HG02852 (cell line): ENCODE data around the gene TCIRG1.

Source experiments
- ATAC-seq: cut with Tn5 transposase; IDR thresholded peaks from one replicate; pipeline ENCODE4 v1.9.1; 2021; ENCODE audit warnings: mild to moderate bottlenecking, moderate library complexity; ENCODE audit not compliant: unreplicated experiment

TCIRG1 gene

DNA sequence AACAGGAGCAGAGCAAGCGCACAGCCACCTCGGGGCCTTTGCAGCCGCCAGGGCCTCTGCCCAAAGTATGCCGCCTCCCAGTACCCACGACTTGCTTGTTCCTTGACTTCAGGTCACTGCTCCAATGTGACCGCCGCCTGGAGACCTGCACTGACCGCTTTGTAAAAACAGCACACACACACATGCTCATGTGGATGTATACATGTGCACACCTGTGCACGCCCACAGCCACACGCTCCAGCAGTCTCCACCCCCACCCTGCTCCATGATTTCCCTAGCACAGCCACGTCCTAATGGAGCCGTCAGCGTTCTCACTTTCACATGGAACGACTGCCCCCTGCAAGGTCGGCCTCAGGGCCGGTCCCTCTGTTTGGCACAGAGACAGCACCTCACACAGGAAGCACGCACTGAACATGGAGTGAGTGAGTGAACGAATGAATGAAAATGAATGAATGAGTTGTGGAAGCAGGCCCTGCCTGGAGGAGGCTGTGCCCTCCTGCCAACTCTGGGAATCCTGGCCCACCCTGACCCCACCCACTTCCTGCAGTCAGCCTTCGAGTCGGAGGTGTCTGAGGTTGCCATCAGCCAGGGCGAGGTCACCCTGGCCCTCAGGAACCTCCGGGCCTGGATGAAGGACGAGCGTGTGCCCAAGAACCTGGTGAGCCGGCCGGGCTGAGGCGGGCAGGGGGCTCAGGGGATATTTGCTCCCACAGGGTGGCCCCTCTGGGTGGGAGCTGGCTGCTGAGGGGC is 20.7 kb upstream of the TCIRG1 start:
- ATAC-seq = no peak

DNA sequence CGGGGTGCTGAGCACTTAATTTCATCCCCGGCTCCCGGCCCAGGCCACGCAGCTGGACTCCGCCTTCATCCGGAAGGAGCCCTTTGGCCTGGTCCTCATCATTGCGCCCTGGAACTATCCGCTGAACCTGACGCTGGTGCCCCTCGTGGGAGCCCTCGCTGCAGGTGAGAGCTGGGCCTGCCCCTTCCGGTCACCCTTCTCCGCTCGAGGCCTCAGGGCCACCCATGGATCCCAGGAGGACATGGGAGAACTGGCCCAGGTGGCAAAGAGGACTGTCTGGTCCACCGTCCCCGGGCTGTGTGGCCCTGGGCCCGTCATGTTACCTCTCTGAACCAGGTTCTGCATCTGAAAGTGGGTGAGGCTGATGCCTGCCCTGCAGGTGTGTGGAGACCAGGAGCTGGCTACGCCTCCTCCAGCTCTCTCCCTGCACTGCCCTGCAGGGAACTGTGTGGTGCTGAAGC is 20.1 kb upstream of the TCIRG1 start:
- no peak for ATAC-seq

DNA sequence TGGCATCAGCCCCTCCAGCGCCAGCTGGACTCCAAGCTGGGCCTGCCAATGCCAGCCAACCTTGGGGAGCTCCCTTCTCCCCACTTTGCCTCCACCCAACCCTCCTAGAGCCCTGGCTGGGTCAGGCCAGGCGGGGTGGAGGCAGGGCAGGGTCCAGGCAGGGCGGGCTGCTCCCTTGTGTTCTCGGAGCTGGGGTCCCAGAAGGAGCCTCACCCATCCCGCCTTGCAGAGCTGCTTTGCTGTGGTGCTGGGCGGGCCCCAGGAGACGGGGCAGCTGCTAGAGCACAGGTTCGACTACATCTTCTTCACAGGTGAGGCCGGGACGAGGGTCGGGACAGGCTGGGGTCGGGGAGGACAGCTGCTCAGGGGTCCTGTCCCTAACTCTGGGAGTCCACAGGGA is 19.3 kb upstream of the TCIRG1 start:
- no peak for ATAC-seq

DNA sequence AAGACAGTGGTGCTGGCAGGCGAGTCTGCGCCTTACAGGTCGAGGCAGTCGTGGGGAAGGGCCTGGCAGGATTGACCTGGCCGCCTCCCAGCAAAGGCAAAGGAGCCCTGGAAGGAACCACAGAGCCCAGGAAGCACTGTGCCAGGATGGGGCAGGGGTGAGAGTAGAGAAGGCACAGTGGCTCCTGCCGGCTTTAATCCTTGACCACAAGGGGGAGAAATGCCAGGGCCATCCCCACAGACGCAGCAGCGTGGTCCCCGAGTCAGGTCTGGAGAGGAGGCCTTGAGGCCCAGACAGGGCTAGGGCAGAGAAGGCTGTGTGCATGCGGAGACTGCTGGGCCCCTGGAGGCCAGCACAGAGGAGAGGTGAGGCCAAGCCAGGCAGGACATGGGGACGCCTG is 18.2 kb upstream of the TCIRG1 start:
- no peak for ATAC-seq

DNA sequence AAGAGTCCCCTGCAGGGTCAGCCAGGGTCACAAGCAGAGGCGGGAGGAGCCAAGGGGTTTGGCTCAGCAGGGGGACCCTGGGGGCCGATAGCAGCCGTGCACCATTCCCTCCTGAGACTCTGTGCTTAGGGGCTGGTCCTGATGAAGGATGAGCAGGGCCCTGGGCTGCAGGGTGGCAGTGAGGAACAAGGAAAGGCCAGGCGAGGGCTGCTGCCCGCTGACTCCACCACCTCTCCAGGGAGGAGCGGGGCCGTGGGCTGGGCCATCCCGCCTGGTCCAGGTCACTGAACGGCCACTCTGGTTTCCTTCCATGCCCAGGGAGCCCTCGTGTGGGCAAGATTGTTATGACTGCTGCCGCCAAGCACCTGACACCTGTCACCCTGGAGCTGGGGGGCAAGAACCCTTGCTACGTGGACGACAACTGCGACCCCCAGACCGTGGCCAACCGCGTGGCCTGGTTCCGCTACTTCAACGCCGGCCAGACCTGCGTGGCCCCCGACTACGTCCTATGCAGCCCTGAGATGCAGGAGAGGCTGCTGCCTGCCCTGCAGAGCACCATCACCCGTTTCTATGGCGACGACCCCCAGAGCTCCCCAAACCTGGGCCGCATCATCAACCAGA is 17.5 kb upstream of the TCIRG1 start:
- no peak for ATAC-seq

DNA sequence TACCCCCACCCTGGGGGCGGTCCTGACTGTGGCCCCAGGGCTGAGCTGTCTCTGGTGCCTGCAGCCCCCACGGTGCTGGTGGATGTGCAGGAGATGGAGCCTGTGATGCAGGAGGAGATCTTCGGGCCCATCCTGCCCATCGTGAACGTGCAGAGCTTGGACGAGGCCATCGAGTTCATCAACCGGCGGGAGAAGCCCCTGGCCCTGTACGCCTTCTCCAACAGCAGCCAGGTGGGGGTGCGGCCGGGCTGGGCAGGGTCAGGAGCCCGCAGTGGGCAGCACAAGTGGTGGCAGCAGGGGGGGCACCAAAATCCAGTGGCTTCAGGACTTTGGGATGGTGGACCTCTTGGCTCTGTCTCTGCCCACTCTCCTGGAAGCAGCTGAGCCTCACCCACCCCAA is 16.3 kb upstream of the TCIRG1 start:
- no peak for ATAC-seq

DNA sequence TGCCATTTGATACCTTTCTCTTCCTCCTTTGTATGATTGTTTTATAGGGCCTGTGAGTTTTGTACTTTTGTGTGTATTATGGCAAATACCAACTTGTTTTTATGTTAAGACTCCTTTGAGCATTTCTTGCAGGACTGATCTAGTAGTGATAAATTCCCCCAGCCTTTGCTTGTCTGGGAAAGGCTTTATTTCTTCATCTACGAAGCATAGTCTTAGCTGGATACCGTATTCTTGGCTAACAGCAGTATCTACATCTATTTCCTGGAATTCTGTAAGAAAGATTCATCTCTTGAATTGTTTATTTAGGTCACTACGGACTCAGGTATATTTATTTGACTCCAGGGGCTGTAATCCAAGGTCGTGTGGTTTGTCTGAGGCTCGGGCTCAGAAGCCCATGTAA is 14.3 kb upstream of the TCIRG1 start:
- ATAC-seq = no peak

DNA sequence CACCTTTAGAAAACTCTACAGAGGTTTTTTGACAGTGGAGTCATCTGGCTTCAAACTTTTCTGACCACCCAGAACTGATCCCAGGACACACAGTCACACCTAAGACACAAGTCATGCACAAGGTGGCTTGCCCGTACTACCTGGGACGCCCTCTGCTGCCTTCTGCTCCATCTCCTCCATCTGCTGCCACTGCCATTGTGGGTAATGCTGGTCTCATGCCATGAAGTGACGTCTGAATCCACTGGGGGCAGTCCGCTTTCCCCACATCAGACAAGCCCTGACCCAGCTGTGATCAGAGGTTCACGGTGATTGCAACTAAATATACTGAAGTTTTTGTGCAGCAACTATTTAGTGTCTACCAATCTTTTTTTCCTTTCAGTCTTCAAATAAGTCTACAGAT is 13.8 kb upstream of the TCIRG1 start:
- no peak for ATAC-seq

DNA sequence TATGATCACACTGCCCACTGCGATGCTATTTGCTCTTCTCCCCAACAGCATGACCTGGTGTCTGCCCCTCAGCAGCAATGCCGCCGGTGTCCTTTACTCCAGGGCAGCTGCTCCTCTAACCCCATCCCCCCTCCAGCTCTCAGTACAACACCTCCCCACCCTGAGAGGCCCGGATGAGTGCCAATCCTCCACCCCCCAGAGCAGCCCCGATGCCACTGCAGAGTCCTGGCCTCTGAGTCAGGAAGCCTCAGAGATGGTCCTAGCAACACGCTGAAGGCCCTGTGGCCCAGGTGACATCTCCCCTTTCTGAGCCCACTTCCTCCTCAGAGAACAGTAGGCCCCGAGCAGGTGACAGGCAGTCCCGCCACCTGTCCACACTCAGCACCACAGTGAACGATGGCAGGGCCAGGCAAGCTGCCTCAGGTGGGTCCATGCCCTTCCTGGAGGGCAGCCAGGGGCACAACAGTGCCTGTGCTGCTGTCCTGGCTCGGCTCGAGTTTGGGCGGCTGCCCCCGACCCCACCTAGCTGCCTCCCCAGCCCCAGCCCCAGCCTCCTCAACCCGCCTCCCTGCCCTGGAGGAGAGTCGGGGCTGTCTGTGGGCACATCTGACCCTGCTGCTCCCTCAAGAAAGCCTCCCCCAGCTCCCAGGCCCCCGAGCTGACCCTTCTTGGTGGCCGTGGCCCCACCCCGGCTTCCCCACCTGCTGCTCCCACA is 12.3 kb upstream of the TCIRG1 start:
- no peak for ATAC-seq

DNA sequence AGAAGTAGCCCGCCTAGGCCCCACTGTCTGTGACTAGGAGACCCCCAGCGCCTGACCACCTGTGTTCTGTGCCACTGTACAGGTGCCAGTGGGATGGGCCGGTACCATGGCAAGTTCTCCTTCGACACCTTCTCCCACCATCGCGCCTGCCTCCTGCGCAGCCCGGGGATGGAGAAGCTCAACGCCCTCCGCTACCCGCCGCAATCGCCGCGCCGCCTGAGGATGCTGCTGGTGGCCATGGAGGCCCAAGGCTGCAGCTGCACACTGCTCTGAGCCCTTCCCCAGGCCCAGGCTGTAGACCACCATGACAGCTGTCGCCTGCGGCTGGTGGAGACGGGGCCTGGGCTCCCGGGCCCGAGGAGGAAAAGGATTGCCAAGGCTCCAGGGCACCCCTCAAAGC is 11.2 kb upstream of the TCIRG1 start:
- no peak for ATAC-seq

DNA sequence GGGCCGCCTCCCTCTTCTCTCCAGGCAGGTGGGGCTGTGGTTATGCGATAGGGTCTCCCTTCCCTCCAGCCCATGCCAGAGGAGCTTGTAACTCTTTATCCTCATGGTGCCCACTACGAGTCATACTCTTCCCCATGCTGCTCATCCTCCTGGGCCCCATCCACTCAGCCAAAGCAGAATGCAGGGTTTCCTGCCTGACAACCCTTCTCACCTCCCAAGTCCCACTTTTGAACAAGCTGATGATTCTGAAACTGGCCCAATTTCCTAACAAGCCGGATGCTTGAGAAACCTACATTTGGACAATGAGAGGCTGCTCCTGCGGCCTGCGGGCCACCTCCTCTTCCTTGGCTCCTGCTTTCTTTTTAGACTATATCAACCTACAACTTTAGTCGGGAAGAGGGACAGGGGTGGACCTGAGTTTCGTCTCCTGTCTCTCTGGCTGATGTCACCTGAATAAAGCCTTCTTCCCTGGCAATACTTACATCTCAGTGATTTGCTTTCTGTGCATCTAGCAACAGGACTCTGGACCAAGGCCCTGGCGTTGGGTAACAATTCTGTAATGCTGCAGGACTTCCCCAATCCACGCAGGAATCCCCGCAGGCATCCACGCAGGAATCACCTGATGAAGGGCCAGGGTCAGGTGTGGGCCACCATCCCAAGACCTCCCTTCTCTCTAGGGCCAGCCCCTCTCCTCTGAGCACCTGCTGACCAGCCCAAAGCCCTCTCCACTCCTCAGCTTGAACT is 9.9 kb upstream of the TCIRG1 start:
- ATAC-seq = no peak

DNA sequence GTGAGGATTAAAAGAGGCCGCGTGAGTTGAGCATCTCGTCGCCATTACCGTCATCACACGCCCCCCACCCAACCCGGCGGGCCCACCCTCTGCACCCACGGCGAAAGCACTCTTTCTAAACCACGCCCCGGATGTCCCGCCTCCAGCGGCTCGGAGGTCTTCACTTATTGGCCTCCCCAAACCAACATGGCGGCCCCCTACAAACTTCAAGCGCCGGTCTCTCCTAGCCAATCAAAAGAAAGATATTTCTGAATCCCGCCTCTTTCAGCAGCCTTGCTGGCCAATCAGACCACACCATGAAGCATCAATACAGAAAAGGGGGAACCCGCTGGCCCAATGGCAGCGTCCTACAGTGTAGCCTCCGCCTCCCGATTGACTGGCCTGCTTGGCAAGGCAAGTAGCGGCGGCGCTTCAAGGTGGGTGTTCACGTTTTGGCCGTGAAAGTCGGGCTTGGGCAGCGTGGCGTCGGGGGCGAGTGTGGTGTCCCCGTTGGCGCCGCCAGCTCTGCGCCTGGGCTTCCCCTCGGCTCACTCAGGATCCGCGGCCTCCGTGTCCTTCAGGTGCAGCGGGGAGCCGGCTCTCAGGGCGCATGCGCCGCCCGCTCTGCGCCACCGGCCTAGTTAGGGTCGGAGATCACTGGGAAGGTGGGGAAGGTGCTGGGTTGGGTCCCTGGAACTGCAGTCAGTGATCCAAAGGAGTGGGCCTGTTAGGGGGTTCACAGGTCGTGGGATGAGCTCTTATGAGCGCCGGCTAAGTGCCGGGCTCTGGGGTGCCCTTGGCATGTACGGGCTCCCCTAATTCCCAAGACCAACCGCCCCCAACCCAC is 8.3 kb upstream of the TCIRG1 start, which contains the start of gene NDUFS8:
Gene NDUFS8 (plus strand): TSS at position 364 of the 826 bp plus-strand sequence. CDS start 1,471 bp downstream, outside the sequence.
- peak; percentile 87 for ATAC-seq

DNA sequence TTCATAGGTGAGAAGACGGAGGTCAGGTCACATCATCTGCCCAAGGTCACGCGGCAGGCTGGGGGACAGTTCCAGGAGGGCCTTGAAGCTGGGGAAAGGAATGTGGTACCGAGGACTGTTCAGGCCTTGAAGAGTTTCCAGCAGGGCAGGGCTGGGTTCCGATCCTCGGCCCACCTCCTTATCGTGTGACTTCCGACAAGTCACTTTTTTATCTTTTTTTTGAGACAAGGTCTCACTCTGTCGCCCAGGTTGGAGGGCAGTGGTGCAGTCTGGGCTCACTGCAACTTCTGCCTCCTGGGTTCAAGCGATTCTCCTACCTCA is 7.7 kb upstream of the TCIRG1 start:
- ATAC-seq = no peak

DNA sequence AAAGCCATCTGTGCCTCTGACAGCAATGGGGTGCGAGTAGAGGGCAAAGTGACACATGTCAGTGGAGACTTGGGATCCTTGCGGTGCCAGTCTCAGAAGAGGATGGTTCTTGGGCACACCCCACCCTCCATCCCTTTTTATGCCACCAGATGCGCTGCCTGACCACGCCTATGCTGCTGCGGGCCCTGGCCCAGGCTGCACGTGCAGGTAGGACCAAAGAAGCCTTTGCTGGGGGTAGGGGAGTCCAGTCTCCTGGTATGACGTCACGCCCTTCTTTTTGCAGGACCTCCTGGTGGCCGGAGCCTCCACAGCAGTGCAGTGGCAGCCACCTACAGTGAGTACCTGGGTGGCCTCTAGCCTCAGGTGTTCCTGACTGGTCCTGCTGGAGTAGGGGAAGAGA is 6.8 kb upstream of the TCIRG1 start:
- no peak for ATAC-seq

DNA sequence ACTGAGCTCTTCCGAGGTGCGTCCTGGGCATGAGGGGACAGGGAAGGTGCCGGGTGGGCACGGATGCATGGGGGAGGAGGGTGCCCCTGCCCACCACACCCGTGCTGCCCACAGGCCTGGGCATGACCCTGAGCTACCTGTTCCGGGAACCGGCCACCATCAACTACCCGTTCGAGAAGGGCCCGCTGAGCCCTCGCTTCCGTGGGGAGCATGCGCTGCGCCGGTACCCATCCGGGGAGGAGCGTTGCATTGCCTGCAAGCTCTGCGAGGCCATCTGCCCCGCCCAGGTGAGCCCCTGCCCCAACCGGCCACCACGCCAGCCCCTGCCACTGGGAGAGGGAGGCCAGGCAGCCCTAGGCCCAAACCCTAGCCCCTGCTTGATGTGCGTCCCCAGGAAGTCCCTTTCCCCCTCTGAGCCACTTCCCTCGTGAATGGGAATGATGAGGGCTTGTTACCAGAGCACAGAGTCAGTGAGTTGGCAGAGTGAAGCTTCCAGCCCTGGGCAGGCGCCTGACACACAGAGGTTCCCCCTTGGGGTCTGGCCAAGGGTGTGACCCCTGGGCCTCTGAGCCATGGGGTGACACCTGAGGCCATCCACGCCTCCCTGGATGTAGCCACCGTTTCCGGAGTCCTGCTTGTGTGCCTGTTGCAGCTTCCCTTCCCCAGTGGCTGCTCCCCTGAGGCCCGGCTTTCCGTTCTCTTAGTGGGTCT is 5.7 kb upstream of the TCIRG1 start:
- ATAC-seq = no peak

DNA sequence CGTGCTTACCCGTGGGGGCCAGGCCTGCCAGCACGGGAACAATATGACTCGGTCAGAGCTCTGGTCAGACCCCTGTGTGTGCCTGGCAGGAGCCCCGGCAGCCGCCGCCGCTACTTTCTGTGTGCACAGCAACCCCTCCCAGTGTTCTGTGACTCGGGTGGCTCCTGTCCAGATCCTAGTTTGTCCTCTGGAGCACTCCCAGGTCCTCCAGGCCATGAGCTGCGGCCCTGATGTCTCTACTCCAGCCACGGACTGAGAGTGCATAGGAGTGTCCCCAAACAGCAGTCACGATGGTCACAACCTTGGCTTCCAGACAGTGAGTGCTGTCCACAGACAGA is 5.1 kb upstream of the TCIRG1 start:
- ATAC-seq = no peak

DNA sequence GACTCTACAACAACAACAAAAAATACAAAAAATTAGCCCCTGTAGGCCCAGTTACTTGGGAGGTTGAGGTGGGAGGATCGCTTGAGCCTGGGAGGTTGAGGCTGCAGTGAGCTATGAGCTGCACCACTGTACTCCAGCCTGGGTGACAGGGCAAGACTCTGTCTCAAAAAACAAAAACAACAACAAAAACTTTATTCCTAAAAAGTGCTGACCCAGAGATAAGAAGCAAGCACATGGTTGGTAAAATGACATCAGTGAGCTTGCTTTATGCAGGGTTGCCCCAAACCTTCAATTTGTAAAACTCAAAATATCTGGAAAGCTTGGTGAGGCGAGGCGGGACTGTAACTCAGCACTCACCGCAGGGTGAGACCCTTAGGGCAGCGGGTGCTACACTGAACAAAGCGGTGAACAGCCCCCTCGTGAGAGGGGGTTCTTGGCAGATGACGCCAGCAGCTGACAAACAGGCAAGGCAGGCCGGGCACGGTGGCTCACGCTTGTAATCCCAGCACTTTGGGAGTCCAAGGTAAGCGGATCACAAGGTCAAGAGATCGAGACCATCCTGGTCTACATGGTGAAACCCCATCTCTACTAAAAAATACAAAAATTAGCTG is 3.5 kb upstream of the TCIRG1 start:
- no peak for ATAC-seq

DNA sequence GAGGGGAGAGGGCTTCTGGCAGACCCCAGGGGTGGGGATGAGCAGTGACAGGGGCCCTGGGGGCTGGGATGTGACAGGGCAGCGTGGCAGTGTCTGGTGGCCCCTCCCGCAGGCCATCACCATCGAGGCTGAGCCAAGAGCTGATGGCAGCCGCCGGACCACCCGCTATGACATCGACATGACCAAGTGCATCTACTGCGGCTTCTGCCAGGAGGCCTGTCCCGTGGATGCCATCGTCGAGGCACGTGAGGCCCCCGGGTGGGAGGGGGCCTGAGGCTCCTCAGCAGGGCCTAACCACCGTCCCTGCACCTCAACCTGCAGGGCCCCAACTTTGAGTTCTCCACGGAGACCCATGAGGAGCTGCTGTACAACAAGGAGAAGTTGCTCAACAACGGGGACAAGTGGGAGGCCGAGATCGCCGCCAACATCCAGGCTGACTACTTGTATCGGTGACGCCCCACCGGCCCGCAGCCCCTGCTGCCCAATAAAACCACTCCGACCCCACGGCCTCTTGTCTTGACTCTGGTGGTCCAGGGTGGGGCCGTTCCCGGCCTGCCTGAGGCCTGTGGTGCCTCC is 2.6 kb upstream of the TCIRG1 start:
- ATAC-seq = no peak

DNA sequence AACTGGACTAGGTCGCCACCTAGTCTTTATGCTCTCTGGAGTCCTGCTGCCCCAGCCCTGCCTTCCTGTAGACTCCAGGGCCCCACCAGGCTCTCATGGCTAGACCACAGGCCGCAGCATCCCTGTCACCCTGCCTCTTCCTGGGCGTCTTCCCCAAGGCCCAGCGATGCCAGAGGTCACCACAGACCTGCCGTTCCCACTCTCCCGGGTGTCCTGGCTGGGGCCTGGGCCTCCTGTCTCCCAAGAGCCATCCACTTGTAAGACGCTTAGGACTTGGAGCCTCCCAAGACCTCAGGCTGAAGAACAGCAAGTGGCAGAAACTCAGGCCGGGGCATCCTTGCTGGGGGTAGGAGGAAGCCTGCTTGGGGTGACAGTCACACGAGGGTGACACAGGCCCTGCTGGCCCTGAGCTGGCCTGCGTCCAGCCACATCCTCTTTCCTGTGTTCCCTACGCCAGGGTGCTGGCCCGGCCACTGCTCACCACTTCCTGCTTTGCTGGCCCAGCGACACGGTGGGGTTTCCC is 2.0 kb upstream of the TCIRG1 start:
- ATAC-seq = no peak
